Measurements from ENCODE around the gene CLCNKB. TPM values are rescaled to one million over a fixed set of nuclear protein-coding genes. Genes with fewer than 3 reads are reported as not detected.
A peak's percentile ranks its signal among the peaks of the same experiment; 100 is the strongest.

Gene CLCNKB
- total and polyA plus RNA-seq, 2 of the 13 experiments (the other 11 are each of a cell fraction or from before 2014, with no cell fraction given), result 0.04 TPM; not detected in 1

DNA sequence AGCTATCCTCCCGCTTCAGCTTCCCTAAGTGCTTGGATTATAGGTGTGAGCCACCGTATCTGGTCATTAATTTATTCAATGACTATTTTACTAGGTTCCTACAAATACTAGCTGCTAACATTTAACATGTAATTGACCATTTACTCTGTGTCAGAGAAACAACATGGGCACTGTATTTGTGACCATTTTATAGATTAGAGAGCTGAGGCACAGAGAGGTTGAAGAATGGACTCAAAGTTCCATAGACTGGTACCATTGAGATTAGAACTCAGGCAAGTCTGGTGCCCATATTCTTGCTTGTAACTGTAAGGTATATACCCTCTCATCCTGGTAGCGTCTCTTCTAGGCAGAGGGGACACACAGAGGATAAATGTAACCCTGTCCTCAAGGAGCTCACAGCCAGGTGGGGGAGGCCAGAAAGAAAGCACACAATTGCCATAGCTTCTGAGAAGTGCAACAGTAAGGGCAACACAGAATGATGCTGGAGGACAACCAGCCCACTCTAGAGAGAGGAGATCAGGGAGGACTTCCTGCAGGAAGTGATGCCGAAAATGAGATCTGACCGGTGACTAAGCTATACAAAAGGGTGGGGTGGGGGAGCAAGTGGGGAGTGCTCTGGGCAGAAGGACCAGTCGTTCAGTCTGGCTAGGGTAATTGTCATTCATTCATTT is 35.8 kb upstream of the CLCNKB start:
- H3K27me3 ChIP-seq (ENCODE audit: control insufficient read depth in 1 of 2, insufficient read depth in 2 of 2, low read length in 2 of 2), result no peaks in the 10 kb centered on the region
- in situ Hi-C loops (cut with HindIII; ENCODE audit: extremely low pct_ligation_motif_present, low pct_unique_long_range_greater_than_20kb), result no loop called here
- TF ChIP-seq ZNF225 (CRISPR knock-in tag; IDR thresholded peaks at IDR 0.05) (no peak), NR3C1 (CRISPR knock-in tag; IDR thresholded peaks at IDR 0.05) (no peak), ZNF263 (CRISPR knock-in tag; IDR thresholded peaks at IDR 0.05) (peak; percentile 85), ZFP36 (IDR thresholded peaks at IDR 0.05; ENCODE audit: borderline replicate concordance, low read depth, low read length, partially characterized antibody) (peak; percentile 62), ZNF629 (CRISPR knock-in tag; conservative IDR thresholded peaks at IDR 0.05) (peak; percentile 53; the same call in 1 of the 2 replicates), DPF2 (CRISPR knock-in tag; IDR thresholded peaks at IDR 0.05; ENCODE audit: borderline replicate concordance, low read depth) (no peak), PCBP2 (optimal IDR thresholded peaks at IDR 0.05; ENCODE audit: low read depth, low read length, poor library complexity, severe bottlenecking) (no peak)
- no peak overlapping the region for H3K27ac ChIP-seq (ENCODE audit: extremely low read length, insufficient read depth, low read length)
- H3K4me2 ChIP-seq (ENCODE audit: low read depth, low read length), result no peak overlapping the region
- FAIRE-seq, result no peak
- peaks cover 10% of the 10 kb centered on the region for H3K79me2 ChIP-seq (ENCODE audit: insufficient read depth, low read length)
- BruUV-seq (replicated peaks), result no TSS peak
- DNase-seq (ENCODE audit: low spot score), result no peak
- peaks cover 66% of the 10 kb centered on the region for H3K4me1 ChIP-seq (ENCODE audit: insufficient read depth, low read length)
- H3K9me3 ChIP-seq (ENCODE audit: low read length), result no peaks in the 10 kb centered on the region
- ATAC-seq, result no peak
- H2AFZ ChIP-seq (ENCODE audit: low read length), result no peak overlapping the region
- H3K36me3 ChIP-seq (replicated peaks in 1 of 2; ENCODE audit: control insufficient read depth in 1 of 2, insufficient read depth in 2 of 2, low read length in 2 of 2), result peaks cover 0 to 18% of the 10 kb centered on the region in 2 experiments
- peaks cover 20% of the 10 kb centered on the region; the same call in 1 of the 2 replicates for H4K20me1 ChIP-seq (ENCODE audit: insufficient read depth, low read length)
- intact Hi-C loops (cut with micrococcal nuclease; ENCODE audit: unreplicated experiment), result loop anchor here (2.0 kb wide), 1 partner anchor 25 kb away; no protein-coding TSS in a partner anchor
- no peak overlapping the region for H3K4me3 ChIP-seq (replicated peaks in 1 of 3; ENCODE audit: insufficient read depth in 1 of 3, low read depth in 2 of 3, low read length in 3 of 3)
- 79% methylated on average over 6 of the region's 6 CpGs for WGBS (ENCODE audit: low lambda C conversion rate)
- ChIA-PET POLR2A (no interaction called here), CTCF (ENCODE audit: low intra/inter-chr PET ratio, low total read pairs) (interaction anchor here (2.7 kb wide), 1 partner anchor 48 kb away, joined by 35 read pairs; no protein-coding TSS in a partner anchor)
- H3K9ac ChIP-seq (ENCODE audit: insufficient read depth, low read depth, low read length), result no peak overlapping the region

- FAIRE-seq (no peak), ATAC-seq (peak; percentile 59)
- POLR2A ChIA-PET, result no interaction called here
- TF ChIP-seq ZNF562 (CRISPR knock-in tag; IDR thresholded peaks at IDR 0.05; ENCODE audit: borderline replicate concordance), result no peak
- TF ChIP-seq, protein P1, sequence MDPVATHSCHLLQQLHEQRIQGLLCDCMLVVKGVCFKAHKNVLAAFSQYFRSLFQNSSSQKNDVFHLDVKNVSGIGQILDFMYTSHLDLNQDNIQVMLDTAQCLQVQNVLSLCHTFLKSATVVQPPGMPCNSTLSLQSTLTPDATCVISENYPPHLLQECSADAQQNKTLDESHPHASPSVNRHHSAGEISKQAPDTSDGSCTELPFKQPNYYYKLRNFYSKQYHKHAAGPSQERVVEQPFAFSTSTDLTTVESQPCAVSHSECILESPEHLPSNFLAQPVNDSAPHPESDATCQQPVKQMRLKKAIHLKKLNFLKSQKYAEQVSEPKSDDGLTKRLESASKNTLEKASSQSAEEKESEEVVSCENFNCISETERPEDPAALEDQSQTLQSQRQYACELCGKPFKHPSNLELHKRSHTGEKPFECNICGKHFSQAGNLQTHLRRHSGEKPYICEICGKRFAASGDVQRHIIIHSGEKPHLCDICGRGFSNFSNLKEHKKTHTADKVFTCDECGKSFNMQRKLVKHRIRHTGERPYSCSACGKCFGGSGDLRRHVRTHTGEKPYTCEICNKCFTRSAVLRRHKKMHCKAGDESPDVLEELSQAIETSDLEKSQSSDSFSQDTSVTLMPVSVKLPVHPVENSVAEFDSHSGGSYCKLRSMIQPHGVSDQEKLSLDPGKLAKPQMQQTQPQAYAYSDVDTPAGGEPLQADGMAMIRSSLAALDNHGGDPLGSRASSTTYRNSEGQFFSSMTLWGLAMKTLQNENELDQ (CRISPR knock-in tag; IDR thresholded peaks at IDR 0.05; ENCODE audit: borderline replicate concordance), result peak; percentile 55; the same call in 1 of the 2 replicates
- 0 out of 2 replicates have a peak, but pooled peaks have one; percentile 42 for TF ChIP-seq ZNF614 (CRISPR knock-in tag; IDR thresholded peaks at IDR 0.05; ENCODE audit: borderline replicate concordance)
- peak; percentile 48 for TF ChIP-seq IKZF4 (CRISPR knock-in tag; IDR thresholded peaks at IDR 0.05; ENCODE audit: borderline replicate concordance, low read depth, not compliant biosample characterization)
- TF ChIP-seq ZFX (CRISPR knock-in tag; IDR thresholded peaks at IDR 0.05; ENCODE audit: low read depth), result peak; percentile 43
- TF ChIP-seq TSC22D2 (CRISPR knock-in tag; IDR thresholded peaks at IDR 0.05; ENCODE audit: borderline replicate concordance), result peak; percentile 42; the same call in 1 of the 2 replicates
Observed at GRCh38 chr1:16009030-16009460, 34.5 kb upstream of the CLCNKB start.

More at GRCh38 chr1:16009030-16009460, 34.5 kb upstream of the CLCNKB start:
- in situ Hi-C loops (cut with HindIII; ENCODE audit: extremely low pct_ligation_motif_present, low pct_unique_long_range_greater_than_20kb) (no loop called here), intact Hi-C loops (cut with micrococcal nuclease; ENCODE audit: unreplicated experiment) (loop anchor here (1.0 to 2.0 kb wide), 2 partner anchors 24 to 47 kb away; no protein-coding TSS in a partner anchor)
- Histone ChIP-seq H4K20me1 (ENCODE audit: insufficient read depth, low read length) (peaks cover 20% of the 10 kb centered on the region; the same call in 1 of the 2 replicates), H2AFZ (ENCODE audit: low read length) (no peak overlapping the region), H3K27me3 (ENCODE audit: control insufficient read depth in 1 of 2, insufficient read depth in 2 of 2, low read length in 2 of 2) (peaks cover 0 to 7% of the 10 kb centered on the region in 2 experiments; a peak in 1 of 5 replicates), H3K9ac (ENCODE audit: insufficient read depth, low read depth, low read length) (no peak overlapping the region), H3K4me3 (replicated peaks in 1 of 3; ENCODE audit: insufficient read depth in 1 of 3, low read depth in 2 of 3, low read length in 3 of 3) (no peak overlapping the region), H3K79me2 (ENCODE audit: insufficient read depth, low read length) (peaks cover 10% of the 10 kb centered on the region), H3K9me3 (ENCODE audit: low read length) (no peaks in the 10 kb centered on the region), H3K27ac (ENCODE audit: extremely low read length, insufficient read depth, low read length) (no peak overlapping the region), H3K36me3 (replicated peaks in 1 of 2; ENCODE audit: control insufficient read depth in 1 of 2, insufficient read depth in 2 of 2, low read length in 2 of 2) (peaks cover 0 to 18% of the 10 kb centered on the region in 2 experiments), H3K4me1 (ENCODE audit: insufficient read depth, low read length) (peaks cover 66% of the 10 kb centered on the region), H3K4me2 (ENCODE audit: low read depth, low read length) (no peak overlapping the region)
- no TSS peak for BruUV-seq (replicated peaks)
- no CpG with 5 or more reads among the region's 4 CpGs for WGBS (ENCODE audit: low lambda C conversion rate)
- CTCF ChIA-PET (ENCODE audit: low intra/inter-chr PET ratio, low total read pairs), result interaction anchor here (1.3 to 2.7 kb wide), 3 partner anchors 23 to 47 kb away, joined by 4 to 35 read pairs (median 16); no protein-coding TSS in a partner anchor
- peak; percentile 63 for DNase-seq (ENCODE audit: low spot score)

Data from HepG2 (cell line).